Adipocyte (in vitro differentiated cells): ENCODE results near the gene ATF7IP2.
"Not testable (repeated sequence)": the region's sequence is repeated elsewhere in the genome, so short reads cannot be mapped to it uniquely, and the experiment has no call there.

Experiments used
- DNase-seq: peaks from one replicate; pipeline ENCODE4 v3.0.0-alpha.2; 2015; ENCODE audit warnings: low read depth
- H3K27me3 ChIP-seq: replicated peaks from 2 replicates; pipeline ENCODE4 v1.7.0; 2013; ENCODE audit warnings: mild to moderate bottlenecking, low read length, moderate library complexity; ENCODE audit not compliant: control insufficient read depth, insufficient read depth
- H3K36me3 ChIP-seq: 2 replicates; pipeline ENCODE4 v1.7.0; 2013; ENCODE audit warnings: low read length, mild to moderate bottlenecking, moderate library complexity; ENCODE audit not compliant: control insufficient read depth, insufficient read depth, severe bottlenecking
- H3K4me1 ChIP-seq: 2 replicates; pipeline ENCODE4 v1.7.0; 2013; ENCODE audit warnings: mild to moderate bottlenecking, low read length, moderate library complexity; ENCODE audit not compliant: control insufficient read depth, insufficient read depth
- H3K4me3 ChIP-seq: 2 replicates; pipeline ENCODE4 v1.7.0; 2013; ENCODE audit warnings: mild to moderate bottlenecking, low read length, moderate library complexity
- H3K9ac ChIP-seq: 2 replicates; pipeline ENCODE4 v1.7.0; 2013; ENCODE audit warnings: mild to moderate bottlenecking, low read length, moderate library complexity
- H3K9me3 ChIP-seq: 2 replicates; pipeline ENCODE4 v1.7.0; 2013; ENCODE audit warnings: mild to moderate bottlenecking, low read length, moderate library complexity; ENCODE audit not compliant: control insufficient read depth

ATF7IP2 gene

GRCh38 chr16:10356870-10357842, 28.7 kb upstream of the ATF7IP2 start:
- no peaks in the 10 kb centered on the region for H3K9me3 ChIP-seq
- no peaks in the 10 kb centered on the region for H3K27me3 ChIP-seq
- no peak overlapping the region for H3K9ac ChIP-seq
- no peak for DNase-seq
- no peaks in the 10 kb centered on the region for H3K36me3 ChIP-seq
- H3K4me1 ChIP-seq: no peaks in the 10 kb centered on the region
- H3K4me3 ChIP-seq: no peak overlapping the region

- H3K27me3 ChIP-seq, H3K9me3 ChIP-seq, H3K4me1 ChIP-seq, H3K9ac ChIP-seq, DNase-seq, H3K4me3 ChIP-seq, H3K36me3 ChIP-seq: not testable (repeated sequence)
Measured at GRCh38 chr16:10361747-10362076, 24.1 kb upstream of the ATF7IP2 start.

GRCh38 chr16:10362077-10362863, 23.6 kb upstream of the ATF7IP2 start:
- no peak for DNase-seq

GRCh38 chr16:10362864-10363197, 23.0 kb upstream of the ATF7IP2 start:
- not testable (repeated sequence) for H3K4me3 ChIP-seq, H3K27me3 ChIP-seq, H3K36me3 ChIP-seq, H3K4me1 ChIP-seq, H3K9me3 ChIP-seq, DNase-seq, H3K9ac ChIP-seq

More at GRCh38 chr16:10362077-10362863, 23.6 kb upstream of the ATF7IP2 start:
- H3K9ac ChIP-seq: no peak overlapping the region
- no peaks in the 10 kb centered on the region for H3K36me3 ChIP-seq
- no peak overlapping the region for H3K4me3 ChIP-seq
- no peaks in the 10 kb centered on the region for H3K9me3 ChIP-seq
- H3K27me3 ChIP-seq: no peaks in the 10 kb centered on the region
- H3K4me1 ChIP-seq: no peaks in the 10 kb centered on the region

- H3K4me1 ChIP-seq: not testable (repeated sequence)
Measured at GRCh38 chr16:10366619-10367018, 19.2 kb upstream of the ATF7IP2 start.

GRCh38 chr16:10367616-10368188, 18.2 kb upstream of the ATF7IP2 start:
- Histone ChIP-seq H3K27me3 (no peaks in the 10 kb centered on the region), H3K36me3 (no peaks in the 10 kb centered on the region), H3K9me3 (no peaks in the 10 kb centered on the region), H3K4me3 (no peak overlapping the region), H3K4me1 (no peaks in the 10 kb centered on the region), H3K9ac (no peak overlapping the region)
- no peak for DNase-seq

More at GRCh38 chr16:10366619-10367018, 19.2 kb upstream of the ATF7IP2 start:
- H3K4me3 ChIP-seq, H3K27me3 ChIP-seq, H3K9ac ChIP-seq, DNase-seq, H3K36me3 ChIP-seq, H3K9me3 ChIP-seq: not testable (repeated sequence)

GRCh38 chr16:10368969-10369551, 16.8 kb upstream of the ATF7IP2 start:
- Histone ChIP-seq H3K36me3 (no peaks in the 10 kb centered on the region), H3K4me3 (no peak overlapping the region)
- DNase-seq: peak; percentile 2

GRCh38 chr16:10370096-10370726, 15.7 kb upstream of the ATF7IP2 start:
- no peak for DNase-seq
- Histone ChIP-seq H3K9ac (no peak overlapping the region), H3K4me1 (no peaks in the 10 kb centered on the region), H3K27me3 (no peaks in the 10 kb centered on the region), H3K9me3 (no peaks in the 10 kb centered on the region), H3K36me3 (no peaks in the 10 kb centered on the region), H3K4me3 (no peak overlapping the region)

More at GRCh38 chr16:10368969-10369551, 16.8 kb upstream of the ATF7IP2 start:
- Histone ChIP-seq H3K9me3 (no peaks in the 10 kb centered on the region), H3K4me1 (no peaks in the 10 kb centered on the region), H3K9ac (no peak overlapping the region), H3K27me3 (no peaks in the 10 kb centered on the region)

GRCh38 chr16:10371592-10371991, 14.3 kb upstream of the ATF7IP2 start:
- Histone ChIP-seq H3K9ac (no peak overlapping the region), H3K4me3 (no peak overlapping the region), H3K27me3 (no peaks in the 10 kb centered on the region), H3K4me1 (no peaks in the 10 kb centered on the region), H3K9me3 (peaks cover 5% of the 10 kb centered on the region), H3K36me3 (no peaks in the 10 kb centered on the region)
- DNase-seq: no peak

- no peak for DNase-seq
- no peak overlapping the region for H3K9ac ChIP-seq
- no peaks in the 10 kb centered on the region for H3K36me3 ChIP-seq
- no peaks in the 10 kb centered on the region for H3K27me3 ChIP-seq
- peaks cover 5% of the 10 kb centered on the region for H3K9me3 ChIP-seq
- H3K4me1 ChIP-seq: no peaks in the 10 kb centered on the region
- no peak overlapping the region for H3K4me3 ChIP-seq
Measured at GRCh38 chr16:10373556-10373955, 12.3 kb upstream of the ATF7IP2 start.
